Stimulated activated memory B cell treated with anti-CD40 and anti-IgM and Interleukin-4, amounts not matched to agents 10 μg/mL and 1 μg/mL and 100 μg/mL, for 72 hours (primary cell): ENCODE data around the gene SNX11.

Experiments
- ATAC-seq: fragments of 150-1000 bp; cut with Tn5 transposase; 2 replicates; pipeline ENCODE4 v1.10.0; 2021
- H3K27ac Mint-ChIP-seq: one replicate; pipeline ENCODE4 v1.8.0; 2022; ENCODE audit warnings: mild to moderate bottlenecking, mixed read lengths
- H3K27me3 Mint-ChIP-seq: one replicate; pipeline ENCODE4 v1.8.0; 2022; ENCODE audit warnings: mixed read lengths
- H3K36me3 Mint-ChIP-seq: one replicate; pipeline ENCODE4 v1.8.0; 2022; ENCODE audit warnings: mixed read lengths
- H3K4me1 Mint-ChIP-seq: one replicate; pipeline ENCODE4 v1.8.0; 2022; ENCODE audit warnings: mixed read lengths
- H3K4me3 Mint-ChIP-seq: one replicate; pipeline ENCODE4 v1.8.0; 2022; ENCODE audit warnings: mild to moderate bottlenecking, moderate library complexity, mixed read lengths
- H3K9me3 Mint-ChIP-seq: one replicate; pipeline ENCODE4 v1.8.0; 2022; ENCODE audit warnings: mixed read lengths

The SNX11 gene

DNA sequence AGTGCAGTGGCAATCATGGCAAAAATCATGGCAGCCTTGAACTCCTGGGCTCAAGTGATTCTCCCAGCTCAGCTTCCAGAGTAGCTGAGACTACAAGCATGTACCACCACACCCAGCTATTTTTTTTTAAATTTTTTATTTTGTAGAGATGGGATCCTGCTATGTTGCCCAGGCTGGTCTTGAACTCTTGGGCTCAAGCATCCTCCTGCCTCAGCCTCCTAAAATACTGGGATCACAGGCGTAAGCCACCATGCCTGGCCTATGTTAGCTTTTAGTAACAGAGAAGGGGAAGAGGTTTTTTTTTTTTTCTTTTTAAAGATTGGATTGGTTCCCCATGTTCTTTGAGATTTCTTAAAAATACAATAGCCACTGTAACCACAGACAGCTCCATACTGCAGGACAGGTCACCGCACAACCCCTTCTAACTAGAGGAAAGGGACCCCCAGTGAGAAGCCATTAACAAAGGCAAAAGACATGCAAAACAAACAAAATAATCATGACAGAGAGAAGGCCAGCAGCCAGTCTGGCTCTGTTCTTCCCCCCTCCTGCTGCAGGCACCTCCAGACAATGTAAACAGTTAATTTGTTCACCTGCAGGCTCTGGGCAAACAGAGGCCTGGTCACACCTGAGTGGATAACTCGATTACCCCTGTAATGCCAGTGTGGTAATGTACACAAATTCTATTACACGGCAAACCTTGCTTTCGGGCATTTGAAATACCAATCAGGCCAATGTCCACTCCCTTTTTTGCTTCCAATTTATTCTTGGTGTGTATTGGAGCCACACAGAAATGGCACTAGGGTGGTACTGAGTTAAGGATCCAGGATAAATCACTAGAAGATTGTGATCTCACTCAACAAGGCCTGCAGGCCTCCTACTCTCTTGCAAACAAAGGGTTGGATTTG is 52.9 kb downstream of the SNX11 start:
- no peaks in the 10 kb centered on the region for H3K9me3 Mint-ChIP-seq
- ATAC-seq = no peak
- peaks cover 10% of the 10 kb centered on the region for H3K4me1 Mint-ChIP-seq
- no peaks in the 10 kb centered on the region for H3K36me3 Mint-ChIP-seq
- no peak overlapping the region for H3K27ac Mint-ChIP-seq
- no peak overlapping the region for H3K4me3 Mint-ChIP-seq
- H3K27me3 Mint-ChIP-seq = no peaks in the 10 kb centered on the region

DNA sequence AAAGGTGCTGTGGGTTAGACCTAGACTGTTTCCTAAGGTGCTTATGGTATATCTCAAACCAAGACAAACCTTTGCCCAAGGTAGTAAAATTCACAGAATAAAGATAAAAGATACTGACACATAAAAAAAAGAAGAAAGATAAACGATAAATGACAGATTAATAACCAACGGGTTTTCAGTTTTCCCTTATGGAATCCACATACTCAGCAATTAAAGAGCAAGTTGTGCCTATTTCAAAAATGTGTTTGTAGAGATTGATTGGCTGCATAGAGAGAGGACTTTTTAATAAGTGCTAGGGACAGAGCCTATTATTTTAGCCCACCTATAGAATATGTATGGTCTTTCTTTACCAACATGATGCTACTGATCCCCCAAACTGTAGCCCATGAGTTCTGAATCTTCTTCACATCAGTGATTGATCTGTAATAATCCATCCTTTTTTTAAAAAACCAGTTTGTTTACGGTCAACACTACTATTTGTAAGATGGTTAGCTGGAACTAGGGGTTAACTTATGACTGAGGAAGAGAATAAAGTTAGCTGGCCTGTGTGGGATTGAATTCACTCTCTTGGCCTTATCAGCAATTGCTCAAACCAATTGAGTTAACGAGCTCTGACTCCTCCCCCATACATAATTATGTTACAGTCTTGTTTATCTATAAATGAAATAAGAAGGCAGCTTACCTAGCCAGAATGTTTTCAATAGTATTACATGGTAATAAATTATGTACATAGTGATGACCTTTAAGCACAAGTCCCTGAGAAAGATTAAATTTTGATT is 53.8 kb downstream of the SNX11 start:
- H3K4me1 Mint-ChIP-seq = peaks cover 10% of the 10 kb centered on the region
- no peaks in the 10 kb centered on the region for H3K9me3 Mint-ChIP-seq
- H3K36me3 Mint-ChIP-seq = no peaks in the 10 kb centered on the region
- H3K4me3 Mint-ChIP-seq = no peak overlapping the region
- H3K27me3 Mint-ChIP-seq = no peaks in the 10 kb centered on the region
- no peak overlapping the region for H3K27ac Mint-ChIP-seq
- no peak for ATAC-seq

DNA sequence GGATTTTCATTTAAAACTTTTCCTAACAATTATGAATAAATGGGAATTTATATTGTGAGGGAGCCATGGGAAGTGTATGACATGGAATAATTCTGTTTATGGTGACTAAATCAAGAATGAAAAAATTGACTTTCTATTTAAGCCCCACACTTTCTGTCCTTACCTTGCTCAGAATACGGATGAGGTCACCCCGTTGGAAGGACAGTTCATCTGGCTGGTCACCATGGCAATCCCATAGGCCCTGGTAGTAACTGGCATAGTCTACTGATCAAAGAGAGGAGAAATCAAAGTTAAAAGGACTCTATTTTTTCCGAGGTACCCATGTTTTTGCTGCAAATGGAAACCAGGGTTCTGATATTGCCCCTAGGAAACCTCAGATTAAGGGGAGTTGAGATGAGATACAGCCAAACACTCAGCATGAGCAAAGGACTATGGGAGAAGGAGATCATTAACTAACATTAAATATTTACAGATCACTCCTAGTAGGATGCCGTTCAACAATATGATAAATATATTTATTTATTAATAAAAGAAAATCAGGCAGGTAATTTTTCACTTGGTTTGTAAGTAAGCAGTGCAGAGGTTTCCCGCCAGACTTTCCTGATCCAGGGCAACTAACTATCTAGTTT is 54.9 kb downstream of the SNX11 start:
- no peaks in the 10 kb centered on the region for H3K9me3 Mint-ChIP-seq
- no peaks in the 10 kb centered on the region for H3K36me3 Mint-ChIP-seq
- peaks cover 10% of the 10 kb centered on the region for H3K4me1 Mint-ChIP-seq
- H3K27me3 Mint-ChIP-seq = no peaks in the 10 kb centered on the region
- ATAC-seq = no peak
- no peak overlapping the region for H3K4me3 Mint-ChIP-seq
- H3K27ac Mint-ChIP-seq = peak overlapping the region; percentile 35

DNA sequence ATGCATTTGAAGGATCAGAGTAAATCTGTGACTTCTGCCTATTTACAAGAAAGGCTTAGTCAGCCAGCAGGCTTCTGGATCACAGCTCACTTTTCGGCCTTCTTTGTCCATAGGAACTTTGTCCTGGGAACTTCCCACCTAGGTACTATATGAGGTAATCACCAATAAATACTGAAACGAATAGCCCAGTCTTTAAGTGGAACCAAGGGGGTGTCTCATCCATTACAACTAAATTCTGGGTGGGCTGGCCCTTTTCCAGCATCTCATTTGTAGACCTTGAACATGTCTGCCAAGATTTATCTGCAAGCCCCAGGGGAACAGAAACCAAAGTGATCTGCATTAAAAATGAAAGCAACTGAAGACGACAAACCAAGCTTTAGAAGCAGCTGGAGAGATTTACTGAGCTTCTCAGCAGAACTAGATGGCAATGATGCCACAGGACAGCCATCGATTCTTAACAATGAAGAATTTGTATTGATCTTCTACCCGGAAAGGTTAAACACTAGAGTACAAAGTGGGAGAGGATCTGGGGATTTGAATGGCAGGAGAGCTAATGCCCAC is 55.5 kb downstream of the SNX11 start:
- Mint-ChIP-seq H3K27ac (peak overlapping the region; percentile 35), H3K4me1 (peaks cover 10% of the 10 kb centered on the region), H3K9me3 (no peaks in the 10 kb centered on the region), H3K4me3 (no peak overlapping the region), H3K36me3 (no peaks in the 10 kb centered on the region), H3K27me3 (no peaks in the 10 kb centered on the region)
- no peak for ATAC-seq

GRCh38 chr17:48163809-48164208 is 56.2 kb downstream of the SNX11 start:
- H3K9me3 Mint-ChIP-seq = no peaks in the 10 kb centered on the region
- H3K27me3 Mint-ChIP-seq = no peaks in the 10 kb centered on the region
- H3K4me3 Mint-ChIP-seq = no peak overlapping the region
- H3K4me1 Mint-ChIP-seq = peaks cover 10% of the 10 kb centered on the region
- no peak for ATAC-seq
- no peak overlapping the region for H3K27ac Mint-ChIP-seq
- H3K36me3 Mint-ChIP-seq = no peaks in the 10 kb centered on the region

DNA sequence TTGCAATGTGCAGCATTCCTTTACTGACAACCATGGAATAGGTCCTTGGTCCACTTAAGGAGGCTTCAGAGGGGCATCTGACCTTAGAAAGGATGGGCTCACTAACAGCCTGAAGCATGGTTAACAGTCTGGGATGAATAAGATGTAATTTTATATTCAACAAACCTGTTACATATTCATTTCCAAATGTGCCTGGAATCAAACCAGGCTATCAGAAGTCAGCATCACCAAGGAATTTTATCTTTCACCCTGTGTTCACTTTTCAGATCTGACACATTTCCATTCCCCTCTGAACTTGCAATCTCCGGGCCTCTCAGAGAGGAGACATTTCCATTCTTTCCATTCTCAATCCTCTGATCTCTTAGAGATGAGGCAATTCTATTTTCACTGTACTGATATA is 62.4 kb downstream of the SNX11 start:
- no peaks in the 10 kb centered on the region for H3K36me3 Mint-ChIP-seq
- peaks cover 2% of the 10 kb centered on the region for H3K4me1 Mint-ChIP-seq
- H3K9me3 Mint-ChIP-seq = no peaks in the 10 kb centered on the region
- ATAC-seq = no peak
- no peak overlapping the region for H3K4me3 Mint-ChIP-seq
- no peaks in the 10 kb centered on the region for H3K27me3 Mint-ChIP-seq
- H3K27ac Mint-ChIP-seq = no peak overlapping the region
